SK-N-SH (cell line): ENCODE measurements around the gene SYT13. TPM values are rescaled to one million over a fixed set of nuclear protein-coding genes. Genes with fewer than 3 reads are reported as not detected.

Source experiments
- CHD2 ChIP-seq: fragments of 150-350 bp; IDR thresholded peaks from 2 replicates; pipeline ENCODE4 v1.6.1; 2018; ENCODE audit warnings: low read length; ENCODE audit not compliant: partially characterized antibody
- polyA plus RNA-seq, 3 experiments: library from polyadenylated mRNA; depleted of rRNA; stranded (reverse); fragments of >200 nt; gene quantifications; 2 replicates each; pipeline ENCODE4 v1.2.3, GENCODE V29; 2012

Gene SYT13
- polyA plus RNA-seq, 1 of the 3 experiments (the other 2 are of a cell fraction) = not detected

DNA sequence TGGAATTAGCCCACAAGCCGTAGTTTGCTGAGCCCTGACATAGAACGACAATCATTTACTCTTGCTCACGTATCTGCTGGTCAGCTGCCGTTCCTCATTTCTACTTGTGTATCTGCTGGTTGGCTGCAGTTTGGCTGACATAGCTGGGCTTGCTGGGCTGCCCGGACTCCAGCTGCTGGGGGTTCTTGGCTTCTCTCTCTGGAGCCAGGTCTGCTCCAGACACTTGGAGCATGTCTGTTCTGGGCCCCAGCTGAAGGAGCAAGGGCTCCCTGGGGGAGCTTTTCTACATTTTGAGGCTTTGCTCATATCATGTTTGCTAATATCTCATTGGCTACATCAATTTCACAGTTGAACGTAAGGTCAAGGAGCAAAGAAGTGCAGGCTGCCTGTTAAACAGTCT, 92.4 kb downstream of the SYT13 start (continued):
- no peak for TF ChIP-seq CHD2

Other genes starting within 250 kb of the SYT13 start
- gene PRDM11, start 139.7 kb downstream of the SYT13 start, polyA plus RNA-seq (2012; rRNA removed) = 3.8 and 4.5 TPM in 2 replicates